Liver (tissue), 9 donors: ENCODE results near the gene ZC3H12D. TPM values are rescaled to one million over a fixed set of nuclear protein-coding genes. Genes with fewer than 3 reads are reported as not detected.

Experiments
- DNase-seq: peaks from one replicate; pipeline ENCODE4 v3.0.0-alpha.2; 2017; ENCODE audit warnings: low spot score
- H3K27ac ChIP-seq, 2 donors: one replicate each; pipeline ENCODE4 v1.7.0; 2013; ENCODE audit warnings: inconsistent platforms in 2 of 2, low read length in 2 of 2, control low read depth in 1 of 2, low read depth in 1 of 2, mild to moderate bottlenecking in 1 of 2
- H3K27me3 ChIP-seq, 4 donors: one replicate each; pipeline versions ENCODE4 v1.6.1 to v1.7.0; 2013; ENCODE audit warnings: low read length in 3 of 4, inconsistent platforms in 1 of 4, mild to moderate bottlenecking in 1 of 4, moderate library complexity in 1 of 4; ENCODE audit not compliant: control insufficient read depth in 4 of 4, insufficient read depth in 4 of 4
- H3K36me3 ChIP-seq, 4 donors: one replicate each; pipeline versions ENCODE4 v1.6.1 to v1.7.0; 2013; ENCODE audit warnings: low read length in 3 of 4, mild to moderate bottlenecking in 3 of 4, low read depth in 1 of 4, moderate library complexity in 1 of 4; ENCODE audit not compliant: control insufficient read depth in 4 of 4, insufficient read depth in 3 of 4
- H3K4me1 ChIP-seq, 4 donors: one replicate each; pipeline versions ENCODE4 v1.6.1 to v1.7.0; 2013; ENCODE audit warnings: low read length in 3 of 4, mild to moderate bottlenecking in 3 of 4, moderate library complexity in 1 of 4; ENCODE audit not compliant: control insufficient read depth in 4 of 4, insufficient read depth in 4 of 4
- H3K4me3 ChIP-seq, 3 donors: one replicate each; pipeline versions ENCODE4 v1.6.1 to v1.7.0; 2013; ENCODE audit warnings: low read length in 3 of 3, control low read depth in 1 of 3, low read depth in 1 of 3, mild to moderate bottlenecking in 1 of 3
- H3K9ac ChIP-seq, 2 donors: one replicate each; pipeline ENCODE4 v1.7.0; 2013; ENCODE audit warnings: low read length in 2 of 2, mild to moderate bottlenecking in 2 of 2, moderate library complexity in 2 of 2, control low read depth in 1 of 2, low read depth in 1 of 2
- H3K9me3 ChIP-seq, 4 donors: one replicate each; pipeline versions ENCODE4 v1.6.1 to v1.7.0; 2013; ENCODE audit warnings: low read length in 3 of 4; ENCODE audit not compliant: control insufficient read depth in 4 of 4
- ATF3 ChIP-seq: IDR thresholded peaks from 2 replicates; pipeline ENCODE4 v1.6.1; 2016; ENCODE audit warnings: antibody characterized with exemption
- CTCF ChIP-seq: fragments of 150-350 bp; IDR thresholded peaks from 2 replicates; pipeline ENCODE4 v1.5.1; 2017; ENCODE audit warnings: improper control_type of control experiment, low read depth, low read length; ENCODE audit not compliant: missing input control
- HNF4A ChIP-seq, 2 donors: conservative IDR thresholded peaks; 2 replicates each; pipeline ENCODE4 v1.6.1; 2016; ENCODE audit warnings: antibody characterized with exemption in 2 of 2, mild to moderate bottlenecking in 2 of 2
- HNF4G ChIP-seq: IDR thresholded peaks from 2 replicates; pipeline ENCODE4 v1.6.1; 2016; ENCODE audit warnings: antibody characterized with exemption
- JUND ChIP-seq, 2 donors: IDR thresholded peaks; 2 replicates each; pipeline ENCODE4 v1.6.1; 2016; ENCODE audit warnings: antibody characterized with exemption in 2 of 2
- NR2F2 ChIP-seq: IDR thresholded peaks from 2 replicates; pipeline ENCODE4 v1.6.1; 2016; ENCODE audit warnings: antibody characterized with exemption
- RAD21 ChIP-seq, 2 donors: IDR thresholded peaks; 2 replicates each; pipeline ENCODE4 v1.6.1; 2016; ENCODE audit warnings: antibody characterized with exemption in 2 of 2, mild to moderate bottlenecking in 2 of 2
- REST ChIP-seq: IDR thresholded peaks from 2 replicates; pipeline ENCODE4 v1.6.1; 2016; ENCODE audit warnings: antibody characterized with exemption, mild to moderate bottlenecking
- RXRA ChIP-seq, 2 donors: IDR thresholded peaks; 2 replicates each; pipeline ENCODE4 v1.6.1; 2017 to 2018; ENCODE audit warnings: antibody characterized with exemption in 2 of 2, mild to moderate bottlenecking in 1 of 2
- ZBTB33 ChIP-seq: IDR thresholded peaks from 2 replicates; pipeline ENCODE4 v1.6.1; 2016; ENCODE audit warnings: antibody characterized with exemption
- WGBS: extraction: QIAGEN DNeasy Blood & Tissue Kit; methylation state at CpG from one replicate; pipeline ENCODE4 v1.1.7; 2013; 5-methylcytosine and 5-hydroxymethylcytosine counted together
- polyA plus RNA-seq, 2 donors: library from polyadenylated mRNA; stranded (reverse) in 1 of 2; unstranded in 1 of 2; fragments of 200-250 nt in 1 of 2; fragments of >200 nt in 1 of 2; fragmentation: Nextera tagmentation in 1 of 2; extraction: Ambion mirVana in 1 of 2; gene quantifications; one replicate each; pipeline versions ENCODE4 v1.2.1 to v1.2.3, GENCODE V29; 2013 to 2015
- total RNA-seq, 2 donors: library from RNA; depleted of rRNA; stranded (reverse); fragments of >200 nt; gene quantifications; one replicate each; pipeline ENCODE4 v1.2.3, GENCODE V29; 2014
- donor health status: healthy.
- donor health status: healthy.
- donor health status: healthy.
- donor health status: healthy.
- donor health status: healthy.

ZC3H12D gene
- total and polyA plus RNA-seq, 4 donors = 0.07 to 1.4 (median 0.84) TPM

GRCh38 chr6:149482545-149483333 lies 2.1 kb downstream of the ZC3H12D start (continued):
- TF ChIP-seq CTCF = no peak

- no peaks in the 10 kb centered on the region for H3K27me3 ChIP-seq
- H3K4me1 ChIP-seq = peaks cover 0 to 6% (median 0%) of the 10 kb centered on the region in 4 donors
- H3K9me3 ChIP-seq = no peaks in the 10 kb centered on the region
- no peaks in the 10 kb centered on the region for H3K36me3 ChIP-seq
- WGBS = 91% methylated on average over 18 of the region's 18 CpGs
- no peak overlapping the region for H3K27ac ChIP-seq
- H3K4me3 ChIP-seq = no peak overlapping the region
- no peak for DNase-seq
- TF ChIP-seq JUND (IDR thresholded peaks at IDR 0.05) (no peak), RAD21 (IDR thresholded peaks at IDR 0.05) (no peak)
- H3K9ac ChIP-seq = no peak overlapping the region
Measured at GRCh38 chr6:149480502-149481280, 4.1 kb downstream of the ZC3H12D start.

GRCh38 chr6:149478631-149479314 lies 6.0 kb downstream of the ZC3H12D start:
- TF ChIP-seq NR2F2 (no peak), HNF4G (no peak), ZBTB33 (no peak), HNF4A (conservative IDR thresholded peaks at IDR 0.05) (no peak), ATF3 (no peak), CTCF (no peak), REST (no peak), RXRA (IDR thresholded peaks at IDR 0.05) (no peak)
- Histone ChIP-seq H3K9me3 (no peaks in the 10 kb centered on the region), H3K9ac (no peak overlapping the region), H3K27me3 (no peaks in the 10 kb centered on the region), H3K4me1 (no peaks in the 10 kb centered on the region), H3K27ac (no peak overlapping the region), H3K36me3 (no peaks in the 10 kb centered on the region), H3K4me3 (no peak overlapping the region)
- no peak for DNase-seq
- 92% methylated on average over 5 of the region's 5 CpGs for WGBS
